GM23338 (cell line): ENCODE data around the gene NTRK3. TPM values are rescaled to one million over a fixed set of nuclear protein-coding genes. Genes with fewer than 3 reads are reported as not detected.

ENCODE experiments used
- ATAC-seq: fragments of 200-7000 bp; cut with Tn5 transposase; 3 replicates; pipeline ENCODE4 v1.9.1; 2020
- DNase-seq: peaks from one replicate; pipeline ENCODE4 v3.0.0-alpha.2; 2015; ENCODE audit warnings: low spot score
- H2AFZ ChIP-seq: fragments of 200-600 bp; sonication (generic); 2 replicates; pipeline ENCODE4 v1.8.0; 2016; ENCODE audit warnings: antibody characterized with exemption, mild to moderate bottlenecking, moderate library complexity
- H3F3A ChIP-seq: fragments of 200-600 bp; sonication (generic); replicated peaks from 2 replicates; pipeline ENCODE4 v1.8.0; 2017; ENCODE audit warnings: antibody characterized with exemption, mixed run types, low read depth
- H3K27ac ChIP-seq: fragments of 200-600 bp; sonication (generic); 2 replicates; pipeline ENCODE4 v1.6.1; 2016; ENCODE audit warnings: low read depth
- H3K27me3 ChIP-seq: fragments of 200-600 bp; sonication (generic); 2 replicates; pipeline ENCODE4 v1.8.0; 2016; ENCODE audit warnings: mild to moderate bottlenecking, mixed run types, moderate library complexity; ENCODE audit not compliant: insufficient read depth
- H3K36me3 ChIP-seq: fragments of 200-600 bp; sonication (generic); 2 replicates; pipeline ENCODE4 v1.8.0; 2016; ENCODE audit warnings: mild to moderate bottlenecking; ENCODE audit not compliant: insufficient read depth
- H3K4me1 ChIP-seq: fragments of 200-600 bp; sonication (generic); 2 replicates; pipeline ENCODE4 v1.8.0; 2016; ENCODE audit warnings: mild to moderate bottlenecking, moderate library complexity; ENCODE audit not compliant: insufficient read depth
- H3K4me2 ChIP-seq: fragments of 200-600 bp; sonication (generic); 2 replicates; pipeline ENCODE4 v1.7.1; 2017; ENCODE audit warnings: mixed run types
- H3K4me3 ChIP-seq: fragments of 200-600 bp; sonication (generic); 2 replicates; pipeline ENCODE4 v1.6.1; 2016; ENCODE audit warnings: mixed run types
- H3K79me2 ChIP-seq: fragments of 200-600 bp; sonication (generic); replicated peaks from 2 replicates; pipeline ENCODE4 v1.8.0; 2017; ENCODE audit warnings: mild to moderate bottlenecking; ENCODE audit not compliant: insufficient read depth
- H3K9me2 ChIP-seq: fragments of 200-600 bp; sonication (generic); 2 replicates; pipeline ENCODE4 v1.8.0; 2017; ENCODE audit not compliant: insufficient read depth
- H4K20me1 ChIP-seq: fragments of 200-600 bp; sonication (generic); replicated peaks from 2 replicates; pipeline ENCODE4 v1.8.0; 2017; ENCODE audit warnings: mild to moderate bottlenecking; ENCODE audit not compliant: insufficient read depth
- H3K27ac Mint-ChIP-seq: 2 replicates; pipeline ENCODE4 v1.8.0; 2020; ENCODE audit warnings: inconsistent platforms, mild to moderate bottlenecking, moderate library complexity, mixed read lengths
- H3K27me3 Mint-ChIP-seq: 3 replicates; pipeline ENCODE4 v1.8.0; 2022; ENCODE audit warnings: low read depth, mild to moderate bottlenecking, moderate library complexity, mixed read lengths, inconsistent platforms; ENCODE audit not compliant: insufficient read depth, poor library complexity
- H3K36me3 Mint-ChIP-seq: 3 replicates; pipeline ENCODE4 v1.8.0; 2021; ENCODE audit warnings: low read depth, mild to moderate bottlenecking, inconsistent platforms, moderate library complexity, mixed read lengths
- H3K4me1 Mint-ChIP-seq: 3 replicates; pipeline ENCODE4 v1.8.0; 2020; ENCODE audit warnings: mild to moderate bottlenecking, inconsistent platforms, mixed read lengths
- H3K4me3 Mint-ChIP-seq: 3 replicates; pipeline ENCODE4 v1.8.0; 2021; ENCODE audit warnings: moderate library complexity, mild to moderate bottlenecking, inconsistent platforms, mixed read lengths
- H3K9me3 Mint-ChIP-seq: 3 replicates; pipeline ENCODE4 v1.8.0; 2020; ENCODE audit warnings: moderate library complexity, mild to moderate bottlenecking, inconsistent platforms, mixed read lengths
- CREB1 ChIP-seq: fragments of 250-450 bp; sonication (Bioruptor Pico); IDR thresholded peaks from 2 replicates; pipeline ENCODE4 v1.5.0; 2020; ENCODE audit warnings: low read depth, mild to moderate bottlenecking, moderate library complexity
- CTCF ChIP-seq, 2 experiments: fragments of 200-600 bp in 1 of 2; sonication (generic) in 1 of 2; conservative IDR thresholded peaks; 2 replicates each; pipeline versions ENCODE4 v1.5.1 to v1.6.1; 2016 to 2017; ENCODE audit warnings: antibody characterized with exemption in 2 of 2, low read depth in 2 of 2, mild to moderate bottlenecking in 2 of 2, moderate library complexity in 1 of 2
- EZH2 ChIP-seq: fragments of 200-600 bp; sonication (generic); IDR thresholded peaks from one replicate; pipeline ENCODE4 v1.8.0; 2017; ENCODE audit warnings: antibody characterized with exemption, mild to moderate bottlenecking, low read depth; ENCODE audit not compliant: unreplicated experiment
- EZH2phosphoT487 ChIP-seq: fragments of 200-600 bp; sonication (generic); IDR thresholded peaks from one replicate; pipeline ENCODE4 v1.8.1; 2018; ENCODE audit warnings: antibody characterized with exemption; ENCODE audit not compliant: unreplicated experiment
- JUNB ChIP-seq: IDR thresholded peaks from one replicate; pipeline ENCODE4 v1.6.1; 2016; ENCODE audit warnings: antibody characterized with exemption; ENCODE audit not compliant: unreplicated experiment
- NANOG ChIP-seq: IDR thresholded peaks from 2 replicates; pipeline ENCODE4 v1.6.1; 2016; ENCODE audit warnings: antibody characterized with exemption, borderline replicate concordance
- POLR2AphosphoS5 ChIP-seq: IDR thresholded peaks from 2 replicates; pipeline ENCODE4 v1.6.1; 2016; ENCODE audit warnings: antibody characterized with exemption, low read depth
- STAT1 ChIP-seq: IDR thresholded peaks from one replicate; pipeline ENCODE4 v1.6.1; 2016; ENCODE audit warnings: antibody characterized with exemption; ENCODE audit not compliant: unreplicated experiment
- ZNF114 ChIP-seq: fragments of 250-450 bp; sonication (Bioruptor Pico); IDR thresholded peaks from 2 replicates; pipeline ENCODE4 v1.5.0; 2020; ENCODE audit warnings: mild to moderate bottlenecking, moderate library complexity
- polyA plus RNA-seq: library from polyadenylated mRNA; unstranded; fragments of >200 nt; fragmentation: Nextera tagmentation; extraction: Ambion mirVana; gene quantifications from 2 replicates; pipeline ENCODE4 v1.2.1, GENCODE V29; 2016
- total RNA-seq: library from RNA; depleted of rRNA; stranded (reverse); fragments of >200 nt; shearing (Covaris generic); gene quantifications from 2 replicates; pipeline ENCODE4 v1.2.3, GENCODE V29; 2014
- TF ChIP-seq, protein P1 (sequence below): IDR thresholded peaks from one replicate; pipeline ENCODE4 v1.6.1; 2018; ENCODE audit warnings: antibody characterized with exemption; ENCODE audit not compliant: unreplicated experiment
- TF ChIP-seq, protein P2 (sequence below): IDR thresholded peaks from 2 replicates; pipeline ENCODE4 v1.6.1; 2016; ENCODE audit warnings: antibody characterized with exemption

Gene NTRK3
- total and polyA plus RNA-seq, 2 experiments from 2014 or later, result 3.1 to 5.3 TPM

DNA sequence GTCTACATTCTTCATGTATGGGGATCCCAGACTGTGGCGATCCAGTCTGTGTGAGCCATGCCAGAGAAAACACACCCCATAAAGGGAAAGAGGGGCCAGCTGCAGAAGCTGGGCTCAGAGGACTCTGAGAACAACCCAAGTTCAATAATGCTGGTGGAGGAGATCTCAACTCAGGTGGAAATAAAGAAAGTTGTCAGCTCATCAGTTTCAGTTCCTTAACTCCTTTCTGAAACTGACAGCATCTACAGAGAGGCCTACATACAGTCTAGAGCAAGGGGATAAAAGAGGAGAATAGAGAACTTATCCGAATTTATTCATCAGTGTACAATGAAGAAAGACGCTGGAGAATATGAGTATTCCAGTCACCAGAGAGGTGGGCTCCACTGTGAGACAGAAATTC lies 77.0 kb downstream of the NTRK3 start:
- no peaks in the 10 kb centered on the region for H4K20me1 ChIP-seq
- H3K36me3 ChIP-seq, result no peaks in the 10 kb centered on the region
- H3K79me2 ChIP-seq, result no peaks in the 10 kb centered on the region
- no peaks in the 10 kb centered on the region for H3F3A ChIP-seq
- no peak overlapping the region for H3K4me3 Mint-ChIP-seq
- no peak overlapping the region for H3K27ac ChIP-seq
- no peak for DNase-seq
- no peaks in the 10 kb centered on the region for H3K36me3 Mint-ChIP-seq
- H3K4me1 Mint-ChIP-seq, result no peaks in the 10 kb centered on the region
- ATAC-seq, result no peak
- no peak overlapping the region for H3K4me2 ChIP-seq
- H3K9me3 Mint-ChIP-seq, result no peaks in the 10 kb centered on the region
- no peaks in the 10 kb centered on the region for H3K27me3 ChIP-seq
- no peaks in the 10 kb centered on the region for H3K4me1 ChIP-seq
- H3K27me3 Mint-ChIP-seq, result peaks cover 3% of the 10 kb centered on the region
- H3K9me2 ChIP-seq, result 0 out of 2 replicates have a peak, but pooled peaks cover 6% of the 10 kb centered on the region
- TF ChIP-seq CREB1 (CRISPR knock-in tag) (no peak), CTCF (conservative IDR thresholded peaks at IDR 0.05; ENCODE audit: low read depth in 2 of 2) (no peak), EZH2 (no peak), JUNB (no peak), STAT1 (no peak), POLR2AphosphoS5 (no peak)
- TF ChIP-seq, protein P1, sequence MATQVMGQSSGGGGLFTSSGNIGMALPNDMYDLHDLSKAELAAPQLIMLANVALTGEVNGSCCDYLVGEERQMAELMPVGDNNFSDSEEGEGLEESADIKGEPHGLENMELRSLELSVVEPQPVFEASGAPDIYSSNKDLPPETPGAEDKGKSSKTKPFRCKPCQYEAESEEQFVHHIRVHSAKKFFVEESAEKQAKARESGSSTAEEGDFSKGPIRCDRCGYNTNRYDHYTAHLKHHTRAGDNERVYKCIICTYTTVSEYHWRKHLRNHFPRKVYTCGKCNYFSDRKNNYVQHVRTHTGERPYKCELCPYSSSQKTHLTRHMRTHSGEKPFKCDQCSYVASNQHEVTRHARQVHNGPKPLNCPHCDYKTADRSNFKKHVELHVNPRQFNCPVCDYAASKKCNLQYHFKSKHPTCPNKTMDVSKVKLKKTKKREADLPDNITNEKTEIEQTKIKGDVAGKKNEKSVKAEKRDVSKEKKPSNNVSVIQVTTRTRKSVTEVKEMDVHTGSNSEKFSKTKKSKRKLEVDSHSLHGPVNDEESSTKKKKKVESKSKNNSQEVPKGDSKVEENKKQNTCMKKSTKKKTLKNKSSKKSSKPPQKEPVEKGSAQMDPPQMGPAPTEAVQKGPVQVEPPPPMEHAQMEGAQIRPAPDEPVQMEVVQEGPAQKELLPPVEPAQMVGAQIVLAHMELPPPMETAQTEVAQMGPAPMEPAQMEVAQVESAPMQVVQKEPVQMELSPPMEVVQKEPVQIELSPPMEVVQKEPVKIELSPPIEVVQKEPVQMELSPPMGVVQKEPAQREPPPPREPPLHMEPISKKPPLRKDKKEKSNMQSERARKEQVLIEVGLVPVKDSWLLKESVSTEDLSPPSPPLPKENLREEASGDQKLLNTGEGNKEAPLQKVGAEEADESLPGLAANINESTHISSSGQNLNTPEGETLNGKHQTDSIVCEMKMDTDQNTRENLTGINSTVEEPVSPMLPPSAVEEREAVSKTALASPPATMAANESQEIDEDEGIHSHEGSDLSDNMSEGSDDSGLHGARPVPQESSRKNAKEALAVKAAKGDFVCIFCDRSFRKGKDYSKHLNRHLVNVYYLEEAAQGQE, result no peak
- TF ChIP-seq, protein P2, sequence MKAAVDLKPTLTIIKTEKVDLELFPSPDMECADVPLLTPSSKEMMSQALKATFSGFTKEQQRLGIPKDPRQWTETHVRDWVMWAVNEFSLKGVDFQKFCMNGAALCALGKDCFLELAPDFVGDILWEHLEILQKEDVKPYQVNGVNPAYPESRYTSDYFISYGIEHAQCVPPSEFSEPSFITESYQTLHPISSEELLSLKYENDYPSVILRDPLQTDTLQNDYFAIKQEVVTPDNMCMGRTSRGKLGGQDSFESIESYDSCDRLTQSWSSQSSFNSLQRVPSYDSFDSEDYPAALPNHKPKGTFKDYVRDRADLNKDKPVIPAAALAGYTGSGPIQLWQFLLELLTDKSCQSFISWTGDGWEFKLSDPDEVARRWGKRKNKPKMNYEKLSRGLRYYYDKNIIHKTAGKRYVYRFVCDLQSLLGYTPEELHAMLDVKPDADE, result no peak
- no peak overlapping the region for H3K4me3 ChIP-seq
- no peak overlapping the region for H3K27ac Mint-ChIP-seq
- no peak overlapping the region for H2AFZ ChIP-seq

DNA sequence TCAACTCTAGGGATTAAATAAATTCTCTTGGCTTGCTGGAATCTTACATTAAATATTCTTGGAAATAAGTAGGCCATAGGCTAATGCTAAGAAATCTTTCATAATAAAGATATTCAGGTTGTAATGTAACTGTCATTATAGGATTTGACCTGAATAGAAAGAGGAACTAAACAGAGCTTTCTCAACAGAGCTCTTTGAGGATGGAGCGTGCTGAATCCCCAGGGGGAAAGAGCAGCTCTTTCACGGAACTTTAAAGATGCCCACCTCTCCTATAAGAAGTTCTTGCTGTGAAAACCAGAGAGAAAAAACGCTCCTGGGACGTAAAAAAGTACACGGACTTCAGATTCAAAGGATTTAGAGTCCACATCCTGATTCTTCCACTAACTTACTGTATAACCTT lies 77.9 kb downstream of the NTRK3 start:
- no peaks in the 10 kb centered on the region for H3K27me3 ChIP-seq
- H3K36me3 ChIP-seq, result no peaks in the 10 kb centered on the region
- no peak overlapping the region for H3K4me3 Mint-ChIP-seq
- no peak overlapping the region for H2AFZ ChIP-seq
- no peaks in the 10 kb centered on the region for H3F3A ChIP-seq
- H4K20me1 ChIP-seq, result no peaks in the 10 kb centered on the region
- H3K4me2 ChIP-seq, result no peak overlapping the region
- H3K4me3 ChIP-seq, result no peak overlapping the region
- no peaks in the 10 kb centered on the region for H3K36me3 Mint-ChIP-seq
- DNase-seq (no peak), ATAC-seq (no peak)
- no peaks in the 10 kb centered on the region for H3K4me1 Mint-ChIP-seq
- peaks cover 1% of the 10 kb centered on the region for H3K27me3 Mint-ChIP-seq
- no peaks in the 10 kb centered on the region for H3K4me1 ChIP-seq
- H3K27ac Mint-ChIP-seq, result no peak overlapping the region
- 0 out of 2 replicates have a peak, but pooled peaks cover 6% of the 10 kb centered on the region for H3K9me2 ChIP-seq
- no peaks in the 10 kb centered on the region for H3K9me3 Mint-ChIP-seq
- H3K79me2 ChIP-seq, result no peaks in the 10 kb centered on the region
- H3K27ac ChIP-seq, result no peak overlapping the region
- TF ChIP-seq NANOG (no peak), JUNB (no peak), POLR2AphosphoS5 (no peak), EZH2phosphoT487 (no peak), ZNF114 (CRISPR knock-in tag) (no peak)
- TF ChIP-seq, protein P2, result no peak
- TF ChIP-seq, protein P1, result no peak
